Stimulated activated CD4-positive, alpha-beta T cell treated with anti-CD3 and anti-CD28 coated beads, TNF-alpha, amount 100 ng/mL, for 1 hour (primary cell): ENCODE results near the gene PGA4.

Source experiments
- DNase-seq, 3 donors: peaks; one replicate each; pipeline ENCODE4 v3.0.0-alpha.2; 2020; ENCODE audit warnings: low read depth in 3 of 3, low spot score in 1 of 3

PGA4 gene

DNA sequence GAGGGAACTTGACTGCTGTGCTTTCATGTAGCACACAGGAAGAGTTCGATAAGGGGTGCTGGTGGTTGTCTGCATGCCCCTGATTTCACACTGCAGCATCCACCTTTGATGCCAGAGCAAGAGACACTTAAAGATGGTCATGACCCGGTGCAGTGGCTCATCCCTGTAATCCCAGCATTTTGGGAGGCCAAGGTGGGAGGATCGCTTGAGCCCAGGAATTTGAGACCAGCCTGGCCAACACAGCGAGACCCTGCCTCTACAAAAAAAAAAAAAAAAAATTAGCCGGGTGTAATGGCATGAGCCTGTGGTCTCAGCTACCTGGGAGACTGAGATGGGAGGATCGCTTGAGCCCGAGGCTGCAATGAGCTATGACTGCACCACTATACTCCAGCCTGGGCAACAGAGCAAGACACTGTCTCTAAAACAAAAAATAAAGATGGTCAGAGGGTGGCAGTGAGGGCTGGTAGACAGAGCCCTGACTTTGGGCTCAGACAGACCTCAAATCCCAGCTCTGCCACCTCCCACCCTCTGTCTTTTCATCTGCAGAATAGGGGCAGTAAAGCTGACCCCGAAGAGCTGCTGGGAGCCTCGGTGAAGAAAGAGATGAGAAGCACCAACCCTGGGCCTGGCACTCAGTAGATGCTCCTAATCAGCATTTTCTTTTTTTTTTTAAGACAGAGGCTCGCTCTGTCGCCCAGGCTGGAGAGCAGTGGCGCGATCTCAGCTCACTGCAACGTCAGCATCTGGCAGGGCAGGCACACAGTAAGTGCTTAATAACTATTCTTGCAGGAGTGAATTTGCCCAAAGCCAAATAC is 55.2 kb downstream of the PGA4 start:
- no peak for DNase-seq

DNA sequence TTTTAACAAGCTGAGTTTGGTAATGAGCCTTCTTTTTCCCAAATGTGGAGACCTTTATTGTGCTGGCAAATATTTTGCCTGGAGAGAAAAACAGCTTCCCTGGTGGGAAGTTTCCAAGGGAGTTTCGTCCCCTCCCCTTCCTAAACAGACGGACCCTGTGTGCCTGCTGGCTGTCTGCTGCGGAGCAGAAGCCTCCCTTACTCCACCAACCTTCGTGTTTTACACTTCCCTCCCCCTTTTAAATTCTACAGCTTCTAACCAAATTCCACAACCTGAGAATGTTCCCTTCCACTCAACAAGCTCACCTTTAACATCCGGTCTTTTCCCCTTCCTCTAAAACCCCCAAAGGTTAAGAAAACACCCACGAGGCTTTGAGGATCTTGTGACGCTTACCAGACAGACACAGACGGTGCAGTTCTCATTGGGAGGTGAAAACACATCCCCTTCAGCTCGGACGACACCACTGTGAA is 55.9 kb downstream of the PGA4 start:
- DNase-seq, result no peak

DNA sequence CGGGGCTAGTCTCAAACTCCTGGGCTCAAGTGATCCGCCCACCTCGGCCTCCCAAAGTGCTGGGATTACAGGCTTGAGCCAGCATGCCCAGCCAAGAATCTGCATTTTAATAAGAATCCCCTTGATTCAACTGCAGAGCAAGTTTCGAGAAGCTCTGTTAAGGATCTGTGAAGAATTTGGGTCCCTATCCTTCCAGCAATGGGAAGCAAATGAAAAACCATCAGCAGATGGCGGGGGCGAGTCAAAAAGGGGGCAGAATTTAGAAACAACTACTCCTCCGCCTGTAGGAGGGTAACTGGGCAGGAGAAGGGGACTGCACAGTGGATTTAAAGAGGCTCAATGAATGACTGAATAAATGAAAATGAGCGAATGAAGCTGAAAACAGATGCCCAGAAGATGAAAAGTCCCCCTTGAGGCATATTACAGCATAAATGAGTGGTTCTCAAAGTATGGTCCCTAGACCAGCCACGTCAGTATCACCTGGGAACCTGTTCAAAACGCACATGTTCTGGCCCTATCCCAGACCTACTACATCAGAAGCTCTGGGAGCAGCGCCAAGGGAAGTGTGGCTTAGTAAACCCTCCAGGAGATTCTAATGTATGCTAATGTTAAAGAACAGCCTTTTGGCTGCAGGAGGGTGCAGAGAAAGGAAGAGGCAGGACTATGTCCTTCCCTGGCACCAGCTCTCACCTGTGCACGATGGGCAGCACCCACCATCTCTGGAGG is 58.0 kb downstream of the PGA4 start:
- DNase-seq, result no peak

DNA sequence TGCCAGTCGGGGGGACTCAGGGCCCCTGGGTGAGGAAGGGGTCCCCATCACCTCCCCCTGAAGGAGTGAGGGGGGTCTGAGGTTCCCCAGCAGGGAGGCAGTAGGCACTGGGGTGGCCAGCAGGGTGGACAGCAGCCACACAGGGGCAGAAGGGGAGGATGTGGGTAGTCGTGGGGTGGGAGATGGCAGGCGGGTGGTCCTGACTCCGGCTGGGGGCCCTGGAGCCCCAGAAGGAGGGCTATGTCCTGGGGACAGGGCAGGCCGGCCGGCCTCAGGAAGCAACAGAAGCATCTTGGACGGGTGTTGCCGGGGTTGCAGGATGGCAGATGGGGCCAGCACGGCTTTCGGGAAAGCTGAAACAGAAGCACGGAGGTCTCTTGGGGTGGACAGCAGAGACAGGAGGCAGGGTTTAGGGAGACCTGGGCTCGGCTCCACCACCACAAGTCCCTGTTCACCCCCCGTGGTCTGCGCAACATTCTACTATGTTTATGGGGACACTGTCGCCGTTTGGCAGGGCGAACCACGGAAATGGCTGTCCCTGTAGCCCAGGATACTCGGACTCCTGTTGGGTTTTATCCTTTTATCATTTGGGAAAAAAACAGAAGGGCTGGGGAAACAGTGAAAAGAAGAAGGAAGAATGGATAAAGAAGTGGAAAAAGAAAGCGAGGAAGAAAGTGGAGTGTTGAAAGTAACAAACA is 58.9 kb downstream of the PGA4 start:
- no peak for DNase-seq
